Loucy (cell line): ENCODE data around the gene NOD2.

Source experiments
- CTCF ChIP-seq: fragments of 200-600 bp; sonication (generic); conservative IDR thresholded peaks from 2 replicates; pipeline ENCODE4 v1.5.1; 2014; ENCODE audit warnings: mild to moderate bottlenecking, antibody characterized with exemption, low read length
- EZH2phosphoT487 ChIP-seq: fragments of 200-600 bp; IDR thresholded peaks from 2 replicates; pipeline ENCODE4 v1.6.1; 2018; ENCODE audit warnings: antibody characterized with exemption, mild to moderate bottlenecking, moderate library complexity, borderline replicate concordance

- no peak for TF ChIP-seq CTCF
- no peak for TF ChIP-seq EZH2phosphoT487
Observed at GRCh38 chr16:50762241-50762640, 68.8 kb downstream of the NOD2 start.
